Memory B cell (primary cell): Measurements from ENCODE around the gene PSG7.
"Not testable (repeated sequence)": the region's sequence is repeated elsewhere in the genome, so short reads cannot be mapped to it uniquely, and the experiment has no call there.

Experiments used
- ATAC-seq: fragments of 150-1000 bp; cut with Tn5 transposase; 2 replicates; pipeline ENCODE4 v1.10.0; 2021; ENCODE audit warnings: low read depth, mild to moderate bottlenecking, moderate library complexity
- DNase-seq, 2 donors: peaks; one replicate each; pipeline ENCODE4 v3.0.0; 2022; ENCODE audit warnings: low spot score in 2 of 2
- H3K27ac Mint-ChIP-seq: one replicate; pipeline ENCODE4 v1.8.0; 2022; ENCODE audit warnings: mild to moderate bottlenecking, moderate library complexity, mixed read lengths
- H3K27me3 Mint-ChIP-seq: one replicate; pipeline ENCODE4 v1.8.0; 2022; ENCODE audit warnings: mixed read lengths
- H3K36me3 Mint-ChIP-seq: one replicate; pipeline ENCODE4 v1.8.0; 2022; ENCODE audit warnings: mild to moderate bottlenecking, mixed read lengths
- H3K4me1 Mint-ChIP-seq: one replicate; pipeline ENCODE4 v1.8.0; 2022; ENCODE audit warnings: mixed read lengths
- H3K4me3 Mint-ChIP-seq: one replicate; pipeline ENCODE4 v1.8.0; 2022; ENCODE audit warnings: mild to moderate bottlenecking, moderate library complexity, mixed read lengths
- H3K9me3 Mint-ChIP-seq: one replicate; pipeline ENCODE4 v1.8.0; 2022; ENCODE audit warnings: mixed read lengths

Gene PSG7

GRCh38 chr19:42926781-42927180 lies 10.2 kb downstream of the PSG7 start:
- no peaks in the 10 kb centered on the region for H3K4me1 Mint-ChIP-seq
- no peak overlapping the region for H3K4me3 Mint-ChIP-seq
- no peak for DNase-seq
- no peak for ATAC-seq
- H3K9me3 Mint-ChIP-seq, result no peaks in the 10 kb centered on the region
- no peaks in the 10 kb centered on the region for H3K27me3 Mint-ChIP-seq
- H3K27ac Mint-ChIP-seq, result no peak overlapping the region
- no peaks in the 10 kb centered on the region for H3K36me3 Mint-ChIP-seq

- H3K9me3 Mint-ChIP-seq, H3K4me3 Mint-ChIP-seq, DNase-seq, H3K4me1 Mint-ChIP-seq, ATAC-seq, H3K36me3 Mint-ChIP-seq, H3K27me3 Mint-ChIP-seq, H3K27ac Mint-ChIP-seq: not testable (repeated sequence)
Measured at GRCh38 chr19:42923106-42923505, 13.9 kb downstream of the PSG7 start.

- H3K27me3 Mint-ChIP-seq, H3K27ac Mint-ChIP-seq, H3K4me3 Mint-ChIP-seq, H3K36me3 Mint-ChIP-seq, ATAC-seq, H3K4me1 Mint-ChIP-seq, H3K9me3 Mint-ChIP-seq, DNase-seq: not testable (repeated sequence)
Measured at GRCh38 chr19:42920971-42921370, 16.0 kb downstream of the PSG7 start.

GRCh38 chr19:42919757-42920079 lies 17.3 kb downstream of the PSG7 start:
- H3K4me3 Mint-ChIP-seq, result no peak overlapping the region
- no peak for DNase-seq
- no peaks in the 10 kb centered on the region for H3K36me3 Mint-ChIP-seq
- H3K9me3 Mint-ChIP-seq, result no peaks in the 10 kb centered on the region
- peaks cover 2% of the 10 kb centered on the region for H3K27me3 Mint-ChIP-seq
- ATAC-seq, result no peak
- H3K27ac Mint-ChIP-seq, result no peak overlapping the region
- H3K4me1 Mint-ChIP-seq, result no peaks in the 10 kb centered on the region

- not testable (repeated sequence) for H3K9me3 Mint-ChIP-seq
Measured at GRCh38 chr19:42919070-42919756, 17.8 kb downstream of the PSG7 start.

GRCh38 chr19:42918377-42919069 lies 18.5 kb downstream of the PSG7 start:
- H3K36me3 Mint-ChIP-seq, result not testable (repeated sequence)

More at GRCh38 chr19:42919070-42919756, 17.8 kb downstream of the PSG7 start:
- not testable (repeated sequence) for DNase-seq, H3K27me3 Mint-ChIP-seq, H3K4me1 Mint-ChIP-seq, H3K27ac Mint-ChIP-seq, ATAC-seq, H3K4me3 Mint-ChIP-seq, H3K36me3 Mint-ChIP-seq

GRCh38 chr19:42917634-42918033 lies 19.4 kb downstream of the PSG7 start, which contains the start of gene PSG6:
Gene PSG6 (minus strand): TSS chr19:42917894. CDS start chr19:42917792, 102 bp downstream.
- not testable (repeated sequence) for DNase-seq, H3K9me3 Mint-ChIP-seq, ATAC-seq, H3K4me1 Mint-ChIP-seq, H3K36me3 Mint-ChIP-seq, H3K27me3 Mint-ChIP-seq, H3K27ac Mint-ChIP-seq, H3K4me3 Mint-ChIP-seq

More at GRCh38 chr19:42918377-42919069, 18.5 kb downstream of the PSG7 start:
- not testable (repeated sequence) for DNase-seq, H3K4me1 Mint-ChIP-seq, H3K9me3 Mint-ChIP-seq, H3K27me3 Mint-ChIP-seq, ATAC-seq, H3K27ac Mint-ChIP-seq, H3K4me3 Mint-ChIP-seq

GRCh38 chr19:42916931-42917330 lies 20.1 kb downstream of the PSG7 start:
- ATAC-seq, H3K9me3 Mint-ChIP-seq, H3K4me1 Mint-ChIP-seq, H3K4me3 Mint-ChIP-seq, DNase-seq, H3K27ac Mint-ChIP-seq, H3K27me3 Mint-ChIP-seq, H3K36me3 Mint-ChIP-seq: not testable (repeated sequence)

GRCh38 chr19:42913516-42913915 lies 23.5 kb downstream of the PSG7 start:
- not testable (repeated sequence) for ATAC-seq, H3K9me3 Mint-ChIP-seq, H3K27ac Mint-ChIP-seq, DNase-seq, H3K36me3 Mint-ChIP-seq, H3K4me3 Mint-ChIP-seq, H3K4me1 Mint-ChIP-seq, H3K27me3 Mint-ChIP-seq

GRCh38 chr19:42912941-42913340 lies 24.1 kb downstream of the PSG7 start:
- not testable (repeated sequence) for H3K27me3 Mint-ChIP-seq, H3K9me3 Mint-ChIP-seq, H3K36me3 Mint-ChIP-seq, H3K4me3 Mint-ChIP-seq, H3K27ac Mint-ChIP-seq, H3K4me1 Mint-ChIP-seq, DNase-seq, ATAC-seq

GRCh38 chr19:42911731-42912130 lies 25.3 kb downstream of the PSG7 start:
- not testable (repeated sequence) for H3K27ac Mint-ChIP-seq, H3K27me3 Mint-ChIP-seq, H3K36me3 Mint-ChIP-seq

GRCh38 chr19:42906162-42906561 lies 30.8 kb downstream of the PSG7 start:
- not testable (repeated sequence) for H3K4me1 Mint-ChIP-seq, H3K4me3 Mint-ChIP-seq, DNase-seq, H3K9me3 Mint-ChIP-seq, ATAC-seq, H3K27me3 Mint-ChIP-seq, H3K36me3 Mint-ChIP-seq, H3K27ac Mint-ChIP-seq

More at GRCh38 chr19:42911731-42912130, 25.3 kb downstream of the PSG7 start:
- not testable (repeated sequence) for H3K4me1 Mint-ChIP-seq, H3K4me3 Mint-ChIP-seq, ATAC-seq, H3K9me3 Mint-ChIP-seq, DNase-seq

GRCh38 chr19:42900561-42900960 lies 36.4 kb downstream of the PSG7 start:
- ATAC-seq, result not testable (repeated sequence)

GRCh38 chr19:42899674-42900073 lies 37.3 kb downstream of the PSG7 start:
- not testable (repeated sequence) for DNase-seq, H3K4me3 Mint-ChIP-seq, ATAC-seq, H3K36me3 Mint-ChIP-seq, H3K27me3 Mint-ChIP-seq, H3K27ac Mint-ChIP-seq, H3K9me3 Mint-ChIP-seq, H3K4me1 Mint-ChIP-seq

More at GRCh38 chr19:42900561-42900960, 36.4 kb downstream of the PSG7 start:
- H3K4me3 Mint-ChIP-seq, H3K9me3 Mint-ChIP-seq, H3K4me1 Mint-ChIP-seq, DNase-seq, H3K27me3 Mint-ChIP-seq, H3K27ac Mint-ChIP-seq, H3K36me3 Mint-ChIP-seq: not testable (repeated sequence)

- H3K9me3 Mint-ChIP-seq, DNase-seq, H3K36me3 Mint-ChIP-seq, H3K4me3 Mint-ChIP-seq, H3K4me1 Mint-ChIP-seq, H3K27me3 Mint-ChIP-seq, H3K27ac Mint-ChIP-seq, ATAC-seq: not testable (repeated sequence)
Measured at GRCh38 chr19:42899110-42899509, 37.9 kb downstream of the PSG7 start.
